ENCODE data around the gene PHTF2.

The PHTF2 gene

DNA sequence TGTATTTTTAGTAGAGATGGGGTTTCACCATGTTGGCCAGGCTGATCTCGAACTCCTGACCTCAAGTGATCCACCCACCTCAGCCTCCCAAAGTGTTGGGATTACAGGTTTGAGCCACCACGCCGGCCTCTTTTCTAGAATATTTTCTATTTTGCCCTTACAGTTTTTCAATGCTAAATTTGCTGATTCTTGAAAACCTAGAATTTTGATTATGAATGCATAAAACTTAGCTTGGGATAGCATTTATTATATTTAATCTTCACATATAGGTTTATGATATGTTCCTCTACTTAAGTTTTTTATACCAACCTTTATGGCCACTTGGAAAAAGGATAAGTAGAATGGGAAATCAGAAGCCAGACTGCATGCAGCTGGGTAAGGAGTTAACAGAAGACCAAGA is 2.5 kb upstream of the PHTF2 start:
- no peak for DNase-seq

DNA sequence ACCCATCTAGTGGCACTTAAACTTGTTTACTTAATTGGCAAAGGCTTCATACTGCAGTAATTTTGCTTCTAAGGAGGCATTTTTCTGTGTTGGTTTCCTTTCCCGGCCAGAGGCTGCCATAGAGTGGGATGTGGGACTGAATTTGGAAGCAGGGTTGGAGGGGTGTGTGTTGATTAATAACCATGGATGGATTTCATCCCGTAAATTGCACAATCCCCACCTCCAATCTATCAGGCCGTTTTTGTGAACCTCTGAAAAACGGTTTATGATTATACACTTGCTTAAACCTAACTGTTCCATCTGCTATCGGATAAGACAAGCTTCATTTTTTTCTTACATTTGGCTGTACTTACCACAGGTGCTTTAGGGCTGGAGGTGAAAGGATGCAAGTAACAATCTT is 1.6 kb upstream of the PHTF2 start:
- no peak for DNase-seq

DNA sequence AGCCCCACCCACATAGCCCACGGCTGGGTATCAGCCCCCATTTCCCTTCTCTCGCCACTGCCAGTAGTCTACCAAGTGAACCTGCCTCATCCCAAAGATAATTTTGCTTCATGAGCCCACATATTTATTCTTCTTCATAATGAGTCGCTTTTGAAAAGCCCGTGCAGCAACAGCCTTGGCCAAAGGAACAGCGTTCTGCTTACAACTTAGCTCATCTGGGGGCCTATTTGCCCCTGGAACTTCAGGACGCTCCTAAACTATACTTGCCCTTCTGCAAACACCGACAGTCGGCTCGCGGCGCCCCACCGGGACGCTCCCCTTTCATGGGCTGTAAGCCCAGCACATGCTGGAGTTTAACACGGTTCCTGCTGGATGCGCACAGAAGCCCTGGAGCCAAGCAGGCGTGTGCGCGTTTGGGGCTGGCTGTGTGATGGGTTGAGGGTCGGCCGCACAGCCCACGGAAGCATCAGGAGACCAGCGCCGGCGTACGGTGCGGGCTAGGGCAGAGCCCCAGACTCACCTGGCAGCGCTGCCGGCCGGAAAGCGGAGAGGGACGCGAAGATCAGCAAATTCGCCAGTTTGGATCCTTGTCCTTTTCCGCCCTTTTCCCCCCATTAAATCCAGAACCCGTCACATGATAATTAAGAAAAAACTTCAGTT is 709 bp upstream of the PHTF2 start:
- DNase-seq, result no peak

DNA sequence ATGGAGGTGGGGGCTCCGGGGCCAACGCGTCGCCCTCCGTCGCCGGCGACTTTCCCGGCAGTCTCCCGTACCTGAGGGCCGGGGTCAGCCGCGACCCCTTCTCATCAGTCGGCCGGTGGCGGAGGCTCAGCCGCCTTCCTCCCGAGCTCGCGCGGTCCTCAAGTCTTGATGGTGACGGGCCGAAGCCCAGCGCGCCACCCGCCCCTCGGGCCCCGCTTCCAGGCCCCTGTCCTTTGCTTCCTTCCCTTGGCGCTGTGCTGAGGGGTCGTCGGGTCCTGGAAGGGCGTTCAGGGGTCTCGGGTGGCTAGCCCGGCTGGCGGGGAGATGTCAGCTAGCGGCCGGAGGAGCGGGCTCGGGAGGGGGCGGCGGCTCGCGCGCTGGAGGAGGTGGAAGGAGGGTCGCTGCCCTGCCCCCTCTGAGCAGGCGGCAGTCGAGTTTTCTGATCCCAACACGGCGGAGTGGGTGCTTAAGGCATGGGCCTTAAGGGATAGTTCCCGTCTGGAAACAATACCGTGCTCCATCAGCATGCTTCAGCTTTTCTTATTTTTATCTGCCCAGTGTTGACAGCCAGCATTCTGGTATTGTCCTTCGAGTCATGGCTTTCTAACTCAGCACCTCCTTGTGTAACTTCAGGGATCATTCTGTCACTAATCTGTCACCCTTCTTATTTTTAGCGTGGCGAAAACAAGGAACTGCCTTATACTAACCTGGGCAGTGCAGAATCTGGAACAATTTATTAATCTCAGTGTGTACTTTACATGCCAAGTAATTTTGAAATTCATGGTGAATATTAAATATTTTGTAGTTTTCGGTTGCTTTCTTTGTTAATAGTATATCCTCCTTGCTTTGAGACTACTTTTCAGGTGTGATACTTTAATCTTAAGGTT is 748 bp downstream of the PHTF2 start:
- DNase-seq, result peak; percentile 2

DNA sequence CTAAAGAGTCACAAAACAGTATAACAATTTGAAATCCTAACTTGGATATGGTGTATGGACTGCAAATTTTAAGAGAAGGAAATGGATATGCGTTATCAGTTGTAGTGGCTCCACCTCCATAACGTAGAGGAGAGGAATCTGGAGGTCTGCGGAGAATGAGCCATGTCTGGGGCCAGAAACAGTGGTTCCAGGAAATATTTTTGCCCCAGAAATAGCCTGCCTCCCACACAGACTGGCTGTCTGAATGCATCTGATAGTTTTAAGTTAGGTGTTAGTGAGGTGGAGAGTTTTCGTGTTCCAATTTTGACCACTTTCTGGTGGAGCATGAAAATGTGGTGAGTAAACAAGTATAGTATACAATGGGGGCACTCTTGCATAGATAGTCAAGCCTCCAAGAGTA is 1.6 kb downstream of the PHTF2 start:
- DNase-seq, result no peak

DNA sequence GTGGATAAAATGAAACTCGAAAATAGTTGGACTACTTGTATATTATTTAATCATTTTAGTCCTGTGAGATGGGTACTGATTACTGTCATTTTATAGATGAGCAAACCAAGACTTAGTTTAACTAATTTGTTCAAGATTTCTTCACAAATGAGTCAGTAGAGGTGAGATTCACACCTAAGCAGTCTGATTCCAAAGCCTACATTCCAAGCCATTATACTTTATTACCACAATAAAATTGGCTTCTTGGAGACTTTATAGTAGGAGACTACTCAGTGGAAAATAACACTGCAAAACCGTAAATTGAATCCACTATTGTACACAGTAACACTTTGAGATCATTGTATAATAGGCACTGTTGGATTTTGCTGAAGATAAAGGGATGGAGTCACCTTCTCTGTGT is 2.2 kb downstream of the PHTF2 start:
- no peak for DNase-seq

DNA sequence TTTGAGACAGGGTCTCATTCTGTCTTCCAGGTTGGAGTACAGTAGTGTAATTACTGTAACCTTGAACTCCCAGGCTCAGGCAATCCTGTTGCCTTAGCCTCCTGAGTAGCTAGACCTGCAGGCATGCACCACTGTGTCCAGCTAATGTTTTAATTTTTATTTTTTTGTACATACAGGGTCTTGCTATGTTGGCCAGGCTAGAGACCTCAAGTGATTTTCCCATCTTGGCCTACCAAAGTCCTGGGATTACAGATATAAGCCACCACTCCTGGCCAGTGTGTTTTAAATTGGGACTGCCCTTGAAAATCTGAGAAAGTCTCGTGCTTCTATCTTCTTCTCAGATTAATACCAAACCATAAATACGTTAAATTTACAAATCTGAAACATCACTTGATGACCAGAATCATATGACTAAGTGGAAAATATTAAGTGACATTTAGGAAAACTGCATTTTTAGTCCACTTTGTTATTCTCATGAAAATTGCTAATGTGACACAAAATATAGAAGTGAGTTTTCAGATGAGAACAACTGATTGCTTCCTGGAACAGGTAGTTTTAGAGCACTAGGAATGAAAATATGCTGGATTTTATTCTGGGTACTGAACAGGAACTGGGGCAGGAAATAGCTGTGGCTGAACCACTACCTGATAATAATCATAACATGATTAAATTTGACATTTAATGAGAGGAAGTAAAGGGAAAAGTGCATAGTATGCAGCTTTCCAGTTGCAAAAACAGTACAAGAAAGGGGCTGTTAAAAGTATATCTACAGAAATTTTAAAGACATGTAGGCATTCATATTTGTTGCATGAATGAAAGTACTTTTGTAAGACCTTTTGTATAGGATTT is 4.2 kb downstream of the PHTF2 start:
- DNase-seq, result no peak

DNA sequence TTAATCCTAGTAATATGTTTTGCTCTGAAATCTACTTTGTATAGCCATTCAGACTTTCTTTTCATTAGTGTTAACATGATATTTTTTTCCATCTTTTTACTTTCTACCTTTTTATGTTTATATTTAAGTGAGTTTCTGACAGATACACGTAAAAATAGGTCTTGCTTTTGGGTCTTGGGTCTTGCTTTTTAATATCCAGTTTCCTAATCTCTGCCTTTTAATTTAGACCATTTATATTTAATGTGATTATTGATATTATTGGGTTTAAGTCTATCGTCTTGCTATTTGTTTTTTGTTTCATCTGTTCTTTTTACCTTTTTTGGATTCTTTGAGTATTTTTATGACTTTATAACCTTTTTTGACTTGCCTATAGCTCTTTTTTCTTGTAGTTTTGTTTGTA is 7.9 kb downstream of the PHTF2 start:
- no peak for DNase-seq

DNA sequence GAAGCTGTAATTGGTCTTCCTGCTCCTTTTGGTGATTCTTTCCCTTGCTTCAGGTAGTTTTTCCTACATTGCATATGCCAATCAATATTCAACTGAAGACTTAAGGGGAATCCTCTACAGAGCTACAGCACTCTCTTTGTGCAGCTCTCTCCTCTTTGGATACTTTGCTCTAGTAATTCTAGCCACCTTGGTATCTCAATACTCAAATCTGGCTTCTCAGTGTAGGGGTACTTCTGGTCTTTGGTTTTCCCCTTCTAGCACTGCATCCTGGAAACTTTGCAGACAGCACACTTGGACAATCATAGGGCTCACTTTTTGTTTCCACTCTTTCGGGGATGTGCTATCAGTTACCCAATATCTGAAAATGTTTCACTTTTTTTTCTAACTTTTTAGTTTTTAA is 9.9 kb downstream of the PHTF2 start:
- DNase-seq, result no peak

DNA sequence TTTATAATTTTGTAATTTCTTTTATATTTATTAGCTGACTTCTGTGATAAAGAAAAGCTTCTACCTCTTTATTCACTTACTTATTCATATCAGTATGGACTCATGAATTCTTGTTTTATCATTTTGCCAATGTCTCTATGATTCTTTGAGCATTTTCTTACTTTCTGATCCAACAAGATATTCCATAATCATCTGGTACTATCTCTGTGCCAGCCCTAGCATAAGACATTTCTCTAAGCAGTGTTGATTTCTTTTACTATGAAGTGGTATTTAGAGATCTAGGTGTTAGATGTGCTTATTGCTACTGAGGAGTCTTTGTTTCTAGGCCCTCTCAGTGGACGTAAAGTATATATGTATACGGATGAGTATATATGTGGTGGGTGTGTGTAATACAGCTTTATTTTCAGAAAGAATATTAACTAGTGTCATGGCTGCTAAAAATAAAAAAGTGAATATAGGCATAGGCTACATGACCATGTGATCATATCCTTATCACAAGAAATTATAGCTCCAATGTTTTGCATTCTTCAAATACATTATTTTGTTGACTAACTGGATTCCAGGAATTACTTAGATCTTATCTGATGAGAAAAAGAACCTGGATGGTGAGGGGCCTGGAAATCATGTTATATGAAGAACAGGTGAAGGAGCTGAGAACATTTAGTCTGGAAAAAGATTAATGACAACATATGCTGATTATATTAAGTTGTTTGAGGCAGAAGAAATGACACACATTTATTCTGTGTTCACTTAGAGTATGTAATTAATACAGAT is 13.1 kb downstream of the PHTF2 start:
- DNase-seq, result no peak

DNA sequence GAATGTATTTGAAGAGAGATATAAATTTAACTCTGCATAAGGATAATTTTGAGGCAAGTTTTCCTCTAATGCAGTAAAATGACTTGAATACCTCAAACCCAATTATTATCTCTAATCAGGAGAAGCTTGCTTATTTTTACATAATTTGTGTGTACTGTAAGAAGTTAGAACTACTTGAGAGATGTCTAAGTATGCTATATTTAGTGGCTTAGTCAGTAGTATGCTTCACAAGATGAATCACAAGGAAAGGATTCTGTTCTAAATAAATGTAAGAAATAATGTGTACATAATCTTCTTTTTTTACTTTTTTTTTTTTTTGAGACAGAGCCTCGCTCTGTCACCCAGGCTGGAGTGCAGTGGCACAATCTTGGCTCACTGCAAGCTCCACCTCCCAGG is 13.7 kb downstream of the PHTF2 start:
- DNase-seq, result no peak

DNA sequence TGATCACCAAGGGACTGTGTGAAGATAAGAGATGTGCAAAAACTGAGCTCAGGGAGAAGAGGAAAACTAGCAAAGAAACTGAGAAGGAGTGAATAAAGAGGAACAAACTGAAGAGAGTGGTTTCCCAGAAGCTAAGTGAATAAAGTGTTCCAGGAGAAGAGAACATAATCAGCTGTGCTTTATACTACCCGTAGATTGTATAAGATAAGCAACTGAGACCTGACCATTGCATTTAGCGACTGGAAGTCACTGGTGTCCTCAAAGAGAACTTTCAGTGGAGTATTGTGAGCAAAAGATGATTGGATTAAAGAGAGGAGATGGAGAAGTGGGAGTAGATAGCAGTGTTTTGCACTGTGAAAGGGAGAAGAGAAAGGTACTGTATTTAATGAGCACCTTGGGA is 14.6 kb downstream of the PHTF2 start:
- no peak for DNase-seq

DNA sequence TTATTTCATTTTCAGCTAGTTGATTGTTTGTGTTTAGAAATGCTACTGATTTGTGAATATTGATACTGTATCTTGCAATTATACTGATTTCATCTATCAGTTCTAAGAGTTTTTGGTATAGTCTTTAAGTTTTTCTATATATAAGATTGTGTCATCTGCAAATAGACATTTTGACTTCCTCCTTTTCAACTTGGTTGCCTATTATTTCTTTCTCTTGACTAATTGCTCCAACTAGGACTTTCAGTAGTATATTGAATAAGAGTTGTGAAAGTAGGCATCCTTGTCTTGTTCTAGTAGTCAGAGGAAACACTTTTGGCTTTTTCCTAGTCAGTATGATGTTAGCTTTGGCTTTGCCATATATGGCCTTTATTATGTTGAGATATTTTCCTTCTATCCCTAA is 20.4 kb downstream of the PHTF2 start:
- no peak for DNase-seq

DNA sequence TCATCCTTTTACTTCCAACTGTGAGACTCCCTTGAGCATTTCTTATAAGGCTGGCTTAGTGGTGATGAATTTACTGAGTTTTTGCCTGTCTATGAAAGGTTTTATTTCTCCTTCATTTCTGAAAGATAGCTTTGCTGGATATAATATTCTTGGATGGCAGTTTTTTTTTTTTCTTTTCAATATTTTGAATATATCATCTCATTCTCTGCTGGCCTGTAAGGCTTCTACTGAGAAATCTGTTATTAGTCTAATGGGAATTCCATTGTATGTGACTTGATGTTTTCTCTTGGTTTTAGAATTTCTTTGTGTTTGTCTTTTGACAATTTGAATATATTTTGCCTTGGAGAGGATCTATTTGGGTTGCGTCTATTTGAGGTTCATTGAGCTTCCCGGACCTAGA is 22.4 kb downstream of the PHTF2 start:
- DNase-seq, result no peak

DNA sequence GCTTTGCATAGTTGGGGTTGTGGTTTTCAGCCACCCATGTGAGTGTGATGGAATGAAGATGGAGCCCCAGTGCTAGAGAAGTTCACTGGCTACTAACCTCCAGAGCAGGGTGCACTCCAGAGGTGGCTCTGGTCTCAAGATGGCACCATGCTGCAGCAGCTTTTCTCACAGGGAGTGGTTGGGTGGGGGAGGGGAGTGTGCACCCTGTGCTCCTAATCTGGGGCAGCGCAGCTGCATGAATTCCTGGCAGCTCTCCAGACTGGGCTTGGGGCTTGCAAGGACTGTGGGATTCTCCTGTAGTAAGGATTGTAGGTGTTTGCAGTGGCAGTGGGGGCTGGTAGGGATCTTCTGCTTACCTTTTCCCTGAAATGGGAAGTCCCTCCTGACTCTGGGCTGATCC is 23.7 kb downstream of the PHTF2 start:
- DNase-seq, result no peak

DNA sequence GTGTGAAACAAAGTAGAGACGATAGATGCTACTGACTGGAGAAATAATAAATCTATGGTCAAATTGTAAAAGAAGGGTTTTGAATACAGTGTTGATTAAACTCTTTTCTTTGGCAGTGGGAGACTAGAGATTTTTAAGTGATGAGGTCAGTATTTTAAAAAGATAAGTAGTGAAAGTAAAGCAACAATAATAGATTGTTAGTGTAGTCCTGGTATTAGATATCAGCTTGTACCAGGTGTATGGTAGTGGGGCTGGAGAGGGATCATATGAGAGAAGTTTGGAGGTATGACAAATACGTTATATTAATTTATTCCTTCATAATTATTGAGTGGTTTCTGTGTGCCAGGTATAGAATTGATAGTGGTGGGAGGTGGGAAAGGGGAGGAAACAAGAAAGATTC is 25.2 kb downstream of the PHTF2 start:
- no peak for DNase-seq

DNA sequence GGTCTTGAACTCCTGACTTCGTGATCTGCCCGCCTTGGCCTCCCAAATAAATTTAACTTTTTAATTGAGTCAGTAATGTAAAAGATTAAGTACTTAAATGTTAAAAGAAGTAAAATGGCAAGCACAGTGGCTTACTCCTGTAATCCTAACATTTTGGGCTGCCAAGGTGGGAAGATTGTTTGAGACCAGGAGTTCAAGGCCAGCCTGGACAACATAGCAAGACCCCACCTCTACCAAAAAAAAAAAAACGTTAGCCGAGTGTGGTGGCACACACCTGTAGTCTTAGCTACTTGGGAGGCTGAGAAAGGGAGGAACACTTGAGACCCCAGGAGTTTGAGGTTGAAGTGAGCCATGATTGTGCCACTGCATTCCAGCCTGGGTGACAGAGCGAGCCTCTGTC is 26.1 kb downstream of the PHTF2 start:
- DNase-seq, result no peak

DNA sequence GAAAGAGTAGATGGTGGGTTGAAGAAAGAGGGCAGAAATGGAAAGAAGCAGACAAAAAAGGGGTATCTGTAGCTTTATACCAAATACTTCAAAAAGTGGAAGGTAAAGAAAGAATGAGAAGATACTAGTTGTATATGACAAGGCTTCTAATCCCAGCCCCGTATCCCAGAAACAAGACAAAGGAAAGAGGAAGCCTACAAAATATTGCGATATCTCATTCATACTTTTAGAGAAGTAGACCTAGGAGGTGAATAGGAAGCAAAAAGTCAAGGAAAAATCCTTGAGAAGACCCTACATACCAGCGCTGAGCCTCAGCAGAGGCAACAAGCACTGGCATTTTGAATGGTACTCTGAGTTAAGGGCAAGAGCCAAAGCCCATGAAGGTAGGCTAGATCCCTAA is 26.6 kb downstream of the PHTF2 start:
- DNase-seq, result no peak

DNA sequence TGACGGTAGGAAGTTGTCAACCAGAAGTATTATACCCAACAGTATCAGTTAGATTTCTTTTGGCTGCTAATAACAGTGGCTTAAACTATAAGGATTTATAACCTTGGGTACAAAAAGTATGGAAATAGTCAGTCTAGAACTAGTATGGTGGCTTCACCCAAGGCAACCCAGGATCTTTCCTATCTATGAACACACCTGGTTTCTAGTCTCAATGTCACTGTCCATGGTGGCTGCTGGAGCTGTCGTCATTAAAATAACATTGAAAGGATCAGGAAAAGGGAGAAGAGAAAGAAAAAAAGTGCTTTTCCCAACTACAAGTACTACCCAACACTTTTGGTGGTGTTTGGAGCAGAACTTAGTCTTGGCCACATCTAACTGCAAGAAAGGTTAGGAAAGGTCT is 27.7 kb downstream of the PHTF2 start:
- DNase-seq, result no peak

DNA sequence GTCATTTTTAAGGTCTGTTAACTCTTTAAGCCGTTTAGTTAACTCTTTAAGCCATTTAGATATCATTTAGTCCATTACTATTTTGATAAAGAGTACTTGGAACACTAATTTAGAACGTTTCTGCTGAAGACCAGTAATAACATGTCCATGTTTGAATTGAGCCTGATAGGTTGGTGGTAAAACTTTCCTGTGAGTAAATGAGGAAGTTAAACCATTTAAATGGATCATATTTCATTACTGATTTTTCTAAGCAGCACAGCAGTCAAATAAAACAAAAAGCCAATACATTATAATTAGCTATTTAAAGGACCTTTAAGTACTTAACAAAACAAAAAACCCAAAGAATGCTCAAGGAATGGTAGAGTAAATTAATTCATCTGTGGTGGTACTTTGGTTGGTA is 29.4 kb downstream of the PHTF2 start:
- DNase-seq, result no peak

DNA sequence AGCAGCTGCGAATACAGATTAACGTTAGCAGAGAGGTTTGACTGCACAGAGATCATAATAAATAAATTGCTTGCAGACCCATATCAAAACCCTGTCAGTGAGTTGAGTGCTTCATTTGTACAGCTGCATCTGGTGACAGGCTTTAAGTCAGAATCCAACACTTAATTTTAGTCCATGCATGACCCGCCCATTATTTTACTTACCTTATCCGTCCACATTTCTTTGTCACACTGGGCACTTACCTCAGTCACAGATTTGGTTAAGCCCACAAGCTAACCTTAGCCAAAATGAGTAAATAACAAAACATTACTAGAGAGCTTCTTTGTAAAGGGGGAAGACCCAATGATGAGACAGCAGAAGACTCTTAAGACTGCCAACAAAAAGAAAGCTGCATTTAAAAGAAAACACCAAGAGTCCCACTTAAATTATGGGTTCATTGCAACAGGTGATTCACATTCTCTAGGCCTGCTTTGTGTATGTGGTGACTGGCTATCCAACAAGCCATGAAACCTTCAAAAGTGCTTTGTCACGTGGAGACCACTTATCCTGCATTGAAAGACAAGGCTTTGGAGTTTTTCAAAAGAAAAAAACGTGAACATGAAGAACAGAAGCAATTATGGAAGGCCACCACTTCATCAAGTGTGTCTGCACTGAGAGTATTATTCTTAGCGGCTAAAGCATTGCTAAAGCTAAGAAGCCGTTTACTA is 32.2 kb downstream of the PHTF2 start:
- DNase-seq, result no peak

DNA sequence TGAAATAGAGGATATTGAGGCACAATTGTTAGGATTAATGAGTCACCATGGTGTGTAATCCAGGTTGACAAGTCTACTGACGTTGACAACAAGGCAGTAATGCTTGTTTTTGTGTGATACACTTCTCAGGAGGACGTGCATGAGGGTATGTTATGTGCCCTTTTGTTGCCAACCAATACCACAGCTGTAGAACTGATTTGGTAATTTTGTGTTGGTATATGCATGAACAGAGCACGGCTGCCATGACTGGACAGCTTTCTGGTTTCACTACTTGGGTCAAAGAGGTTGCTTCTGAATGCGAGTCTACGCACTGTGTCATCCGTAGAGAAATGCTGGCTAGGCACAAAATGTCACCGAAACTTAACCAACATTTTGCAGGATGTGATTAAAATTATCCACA is 32.9 kb downstream of the PHTF2 start:
- DNase-seq, result no peak
